IMR-90 (cell line): ENCODE results near the gene PIK3C3. TPM values are rescaled to one million over a fixed set of nuclear protein-coding genes. Genes with fewer than 3 reads are reported as not detected.

Source experiments
- ATAC-seq: fragments of 200-7000 bp; cut with Tn5 transposase; 2 replicates; pipeline ENCODE4 v1.9.1; 2020; ENCODE audit warnings: low read depth, mild to moderate bottlenecking, moderate library complexity
- BruUV-seq: library from RNA; stranded (reverse); fragments of 400-500 nt; replicated peaks from 2 replicates; lab custom pipeline; 2021; lab: Mats Ljungman, UMichigan
- CTCF ChIA-PET: fragments of 300-600 bp; formaldehyde crosslinking; extraction: SDS; loops from one replicate; lab custom pipeline; 2021; ENCODE audit warnings: antibody characterized with exemption; lab: Yijun Ruan, JAX
- POLR2A ChIA-PET: fragments of 300-600 bp; sonication (Branson Sonifier 250); formaldehyde crosslinking; loops from one replicate; lab custom pipeline; 2022; ENCODE audit warnings: antibody characterized with exemption; ENCODE audit not compliant: unreplicated experiment; lab: Charles Lee
- DNase-seq: peaks from one replicate; pipeline ENCODE4 v3.0.0; 2013
- H2AFZ ChIP-seq: replicated peaks from 2 replicates; pipeline ENCODE3; 2013; ENCODE audit warnings: low read length, mild to moderate bottlenecking; ENCODE audit not compliant: poor library complexity
- H2AK5ac ChIP-seq: 2 replicates; pipeline ENCODE4 v1.6.1; 2013; ENCODE audit warnings: low read depth, low read length, inconsistent platforms
- H2AK9ac ChIP-seq: replicated peaks from 2 replicates; pipeline ENCODE3; 2013; ENCODE audit warnings: mild to moderate bottlenecking, low read depth, low read length, moderate library complexity; ENCODE audit not compliant: poor library complexity
- H2BK120ac ChIP-seq: 2 replicates; pipeline ENCODE4 v1.6.1; 2013; ENCODE audit warnings: low read depth, low read length, inconsistent platforms
- H2BK15ac ChIP-seq: 3 replicates; pipeline ENCODE4 v1.6.1; 2013; ENCODE audit warnings: low read depth, low read length, inconsistent platforms
- H2BK20ac ChIP-seq: 2 replicates; pipeline ENCODE4 v1.6.1; 2013; ENCODE audit warnings: low read depth, mild to moderate bottlenecking, inconsistent platforms, low read length, moderate library complexity
- H2BK5ac ChIP-seq: 2 replicates; pipeline ENCODE4 v1.6.1; 2013; ENCODE audit warnings: mild to moderate bottlenecking, low read depth, low read length, inconsistent platforms; ENCODE audit not compliant: poor library complexity, severe bottlenecking
- H3K14ac ChIP-seq: replicated peaks from 2 replicates; pipeline ENCODE4 v1.6.1; 2013; ENCODE audit warnings: low read depth, low read length, inconsistent platforms
- H3K18ac ChIP-seq: 2 replicates; pipeline ENCODE4 v1.6.1; 2013; ENCODE audit warnings: low read depth, low read length, control low read depth
- H3K23ac ChIP-seq: 2 replicates; pipeline ENCODE4 v1.6.1; 2013; ENCODE audit warnings: low read depth, low read length, inconsistent platforms
- H3K27ac ChIP-seq: 2 replicates; pipeline ENCODE4 v1.5.1; 2013; ENCODE audit warnings: mild to moderate bottlenecking, control low read depth, low read length; ENCODE audit not compliant: insufficient read depth
- H3K27me3 ChIP-seq: 2 replicates; pipeline ENCODE4 v1.6.1; 2013; ENCODE audit warnings: low read length; ENCODE audit not compliant: control insufficient read depth, insufficient read depth
- H3K36me3 ChIP-seq: 2 replicates; pipeline ENCODE4 v1.6.1; 2013; ENCODE audit warnings: low read length, mixed read lengths; ENCODE audit not compliant: control insufficient read depth, insufficient read depth
- H3K4ac ChIP-seq: 2 replicates; pipeline ENCODE4 v1.6.1; 2013; ENCODE audit warnings: low read depth, low read length, inconsistent platforms
- H3K4me1 ChIP-seq: 2 replicates; pipeline ENCODE4 v1.6.1; 2013; ENCODE audit warnings: low read length, mixed read lengths; ENCODE audit not compliant: control insufficient read depth, insufficient read depth
- H3K4me2 ChIP-seq: 2 replicates; pipeline ENCODE4 v1.6.1; 2013; ENCODE audit warnings: low read depth, mild to moderate bottlenecking, control low read depth, low read length, moderate library complexity
- H3K4me3 ChIP-seq: 2 replicates; pipeline ENCODE4 v1.5.1; 2013; ENCODE audit warnings: low read depth, mild to moderate bottlenecking, control low read depth, low read length, moderate library complexity; ENCODE audit not compliant: insufficient read depth
- H3K56ac ChIP-seq: 2 replicates; pipeline ENCODE4 v1.6.1; 2013; ENCODE audit warnings: low read length, inconsistent platforms; ENCODE audit not compliant: insufficient read depth; ENCODE audit errors: extremely low read depth
- H3K79me1 ChIP-seq, 2 experiments: 2 replicates each; pipeline ENCODE4 v1.6.1; 2013; ENCODE audit warnings: low read length in 2 of 2, inconsistent platforms in 1 of 2, low read depth in 1 of 2
- H3K9ac ChIP-seq: 2 replicates; pipeline ENCODE4 v1.6.1; 2013; ENCODE audit warnings: low read depth, low read length, control low read depth
- H3K9me1 ChIP-seq: 2 replicates; pipeline ENCODE4 v1.6.1; 2013; ENCODE audit warnings: low read length, inconsistent platforms; ENCODE audit not compliant: insufficient read depth
- H3K9me3 ChIP-seq: 2 replicates; pipeline ENCODE4 v1.6.1; 2013; ENCODE audit warnings: low read length; ENCODE audit not compliant: control insufficient read depth, insufficient read depth
- H4K20me1 ChIP-seq: 2 replicates; pipeline ENCODE4 v1.6.1; 2013; ENCODE audit warnings: low read length, inconsistent platforms; ENCODE audit not compliant: insufficient read depth
- H4K5ac ChIP-seq: 2 replicates; pipeline ENCODE4 v1.6.1; 2013; ENCODE audit warnings: mild to moderate bottlenecking, low read depth, low read length, control low read depth
- H4K8ac ChIP-seq, 2 experiments: 2 replicates each; pipeline ENCODE4 v1.6.1; 2013; ENCODE audit warnings: low read depth in 2 of 2, low read length in 2 of 2, control low read depth in 1 of 2, inconsistent platforms in 1 of 2
- H4K91ac ChIP-seq: 2 replicates; pipeline ENCODE4 v1.6.1; 2013; ENCODE audit warnings: low read depth, low read length, inconsistent platforms; ENCODE audit not compliant: insufficient read depth
- BHLHE40 ChIP-seq: fragments of 150-350 bp; IDR thresholded peaks from 2 replicates; pipeline ENCODE4 v1.6.1; 2016; ENCODE audit warnings: mild to moderate bottlenecking, low read depth, low read length
- CEBPB ChIP-seq: IDR thresholded peaks from 2 replicates; pipeline ENCODE4 v1.6.1; 2012; ENCODE audit warnings: low read depth, low read length, improper control_type of control experiment
- CHD1 ChIP-seq: IDR thresholded peaks from 2 replicates; pipeline ENCODE4 v1.6.1; 2012; ENCODE audit warnings: low read depth, low read length, improper control_type of control experiment
- CTCF ChIP-seq: conservative IDR thresholded peaks from 2 replicates; pipeline ENCODE4 v1.5.1; 2012; ENCODE audit warnings: mild to moderate bottlenecking, low read depth, low read length, improper control_type of control experiment
- ELK1 ChIP-seq: fragments of 150-350 bp; IDR thresholded peaks from 2 replicates; pipeline ENCODE4 v1.6.1; 2016; ENCODE audit warnings: low read depth, mild to moderate bottlenecking, low read length, moderate library complexity, borderline replicate concordance
- MAZ ChIP-seq: IDR thresholded peaks from 2 replicates; pipeline ENCODE4 v1.6.1; 2012; ENCODE audit warnings: low read depth, mild to moderate bottlenecking, low read length, improper control_type of control experiment, moderate library complexity, borderline replicate concordance
- MXI1 ChIP-seq: IDR thresholded peaks from 2 replicates; pipeline ENCODE4 v1.6.1; 2012; ENCODE audit warnings: low read depth, mild to moderate bottlenecking, low read length, moderate library complexity, borderline replicate concordance
- NFE2L2 ChIP-seq: fragments of 150-350 bp; IDR thresholded peaks from 2 replicates; pipeline ENCODE4 v1.6.1; 2016; ENCODE audit warnings: low read depth, mild to moderate bottlenecking, low read length
- POLR2A ChIP-seq: IDR thresholded peaks from 2 replicates; pipeline ENCODE4 v1.6.1; 2012; ENCODE audit warnings: mild to moderate bottlenecking, low read depth, low read length
- RAD21 ChIP-seq: IDR thresholded peaks from 2 replicates; pipeline ENCODE4 v1.6.1; 2012; ENCODE audit warnings: low read length, improper control_type of control experiment
- RCOR1 ChIP-seq: IDR thresholded peaks from 2 replicates; pipeline ENCODE4 v1.6.1; 2012; ENCODE audit warnings: mild to moderate bottlenecking, low read length, improper control_type of control experiment; ENCODE audit not compliant: insufficient replicate concordance
- RFX5 ChIP-seq: IDR thresholded peaks from 2 replicates; pipeline ENCODE4 v1.8.0; 2012; ENCODE audit warnings: low read depth, mild to moderate bottlenecking, low read length, moderate library complexity
- SMC3 ChIP-seq: fragments of 150-350 bp; IDR thresholded peaks from 2 replicates; pipeline ENCODE4 v1.6.1; 2016; ENCODE audit warnings: low read depth, mild to moderate bottlenecking, antibody characterized with exemption, low read length, moderate library complexity
- WGBS, 2 experiments: methylation state at CpG; one replicate each; pipeline versions ENCODE4 v1.1.5 to v1.1.7; 2013; ENCODE audit warnings: missing lambda C conversion rate in 2 of 2; ENCODE audit not compliant: insufficient read length in 1 of 2; ENCODE audit errors: extremely low coverage in 2 of 2; 5-methylcytosine and 5-hydroxymethylcytosine counted together
- dilution Hi-C: fragments of 300-500 bp; cut with HindIII; formaldehyde crosslinking; loops from one replicate; pipeline ENCODE4 v1.14.3; 2018; ENCODE audit warnings: low sequenced_read_pairs; ENCODE audit not compliant: unreplicated experiment
- in situ Hi-C: fragments of 300-500 bp; cut with MboI; formaldehyde crosslinking; loops from 3 replicates; pipeline ENCODE4 v1.14.3; 2019; ENCODE audit warnings: low sequenced_read_pairs, inconsistent platforms, mixed read lengths
- intact Hi-C: fragments of 100-400 bp; cut with micrococcal nuclease; formaldehyde crosslinking; loops from 2 replicates; pipeline ENCODE4 v1.10.0; 2022
- polyA plus RNA-seq, 3 experiments: library from polyadenylated mRNA; depleted of rRNA; stranded (reverse); fragments of >200 nt; gene quantifications; 2 replicates each; pipeline ENCODE4 v1.2.3, GENCODE V29; 2012; ENCODE audit warnings: low replicate concordance in 1 of 3
- total RNA-seq: library from RNA; depleted of rRNA; stranded (reverse); fragments of >200 nt; gene quantifications from 2 replicates; pipeline ENCODE4 v1.2.3, GENCODE V29; 2012

Gene PIK3C3
- total and polyA plus RNA-seq, 2 of the 4 experiments (the other 2 are of a cell fraction) = 41.2 to 57.2 TPM

- no peak overlapping the region for H4K5ac ChIP-seq
- intact Hi-C loops = no loop called here
- no peak overlapping the region for H2AK5ac ChIP-seq
- no peak overlapping the region for H4K91ac ChIP-seq
- H3K9me3 ChIP-seq = no peaks in the 10 kb centered on the region
- H3K4me2 ChIP-seq = no peak overlapping the region
- POLR2A ChIA-PET = no interaction called here
- no peak overlapping the region for H2AK9ac ChIP-seq
- no CpG with 5 or more reads among the region's 4 CpGs for WGBS, 2 experiments
- peaks cover 4 to 13% of the 10 kb centered on the region in 2 experiments; a peak in 3 of 4 replicates for H3K79me1 ChIP-seq
- H4K20me1 ChIP-seq = no peaks in the 10 kb centered on the region
- no peak overlapping the region for H3K23ac ChIP-seq
- no peak overlapping the region for H2BK5ac ChIP-seq
- H3K27me3 ChIP-seq = no peaks in the 10 kb centered on the region
- H2BK120ac ChIP-seq = no peak overlapping the region
- no peak overlapping the region for H3K4me3 ChIP-seq
- H3K36me3 ChIP-seq = peaks cover 15% of the 10 kb centered on the region
- dilution Hi-C loops = no loop called here
- H3K56ac ChIP-seq = no peak overlapping the region
- H3K14ac ChIP-seq = no peak overlapping the region
- H4K8ac ChIP-seq = no peak overlapping the region
- no TSS peak for BruUV-seq
- H3K9ac ChIP-seq = no peak overlapping the region
- TF ChIP-seq NFE2L2 (no peak), SMC3 (no peak), POLR2A (no peak), CHD1 (no peak), MAZ (no peak), RFX5 (no peak), CEBPB (no peak), CTCF (no peak), ELK1 (no peak), RCOR1 (no peak), BHLHE40 (no peak), MXI1 (no peak), RAD21 (no peak)
- in situ Hi-C loops = no loop called here
- no peak overlapping the region for H2AFZ ChIP-seq
- DNase-seq (no peak), ATAC-seq (no peak)
- no peak overlapping the region for H3K4ac ChIP-seq
- H3K9me1 ChIP-seq = no peaks in the 10 kb centered on the region
- no peak overlapping the region for H2BK20ac ChIP-seq
- H3K27ac ChIP-seq = no peak overlapping the region
- H2BK15ac ChIP-seq = no peak overlapping the region
- H3K4me1 ChIP-seq = no peaks in the 10 kb centered on the region
- no peak overlapping the region for H3K18ac ChIP-seq
- CTCF ChIA-PET = no interaction called here
Measured at GRCh38 chr18:41992703-41993102, 37.7 kb downstream of the PIK3C3 start.
